HG03354 (cell line): ENCODE measurements around the gene TRIM41.
A peak's percentile ranks its signal among the peaks of the same experiment; 100 is the strongest.
"Not testable (repeated sequence)": the region's sequence is repeated elsewhere in the genome, so short reads cannot be mapped to it uniquely, and the experiment has no call there.

Experiments used
- ATAC-seq: cut with Tn5 transposase; IDR thresholded peaks from one replicate; pipeline ENCODE4 v1.9.1; 2021; ENCODE audit warnings: mild to moderate bottlenecking; ENCODE audit not compliant: unreplicated experiment, poor library complexity, severe bottlenecking

Gene TRIM41

GRCh38 chr5:181223058-181223728 lies at the start of gene TRIM41:
Gene TRIM41, plus strand, starts transcription at chr5:181223281. Its CDS starts 719 bp downstream, at chr5:181224000.
- peak; percentile 73 for ATAC-seq

- peak; percentile 53 for ATAC-seq
Observed at GRCh38 chr5:181173420-181174342, 49.4 kb upstream of the TRIM41 start.

- no peak for ATAC-seq
Observed at GRCh38 chr5:181176254-181176952, 46.7 kb upstream of the TRIM41 start.

GRCh38 chr5:181177559-181177958 lies 45.5 kb upstream of the TRIM41 start:
- ATAC-seq, result not testable (repeated sequence)

- peak; percentile 53 for ATAC-seq
Observed at GRCh38 chr5:181181650-181182565, 41.2 kb upstream of the TRIM41 start.

- no peak for ATAC-seq
Observed at GRCh38 chr5:181182651-181183050, 40.4 kb upstream of the TRIM41 start.

GRCh38 chr5:181184845-181185216 lies 38.2 kb upstream of the TRIM41 start:
- no peak for ATAC-seq

- ATAC-seq, result no peak
Observed at GRCh38 chr5:181185560-181185959, 37.5 kb upstream of the TRIM41 start.

GRCh38 chr5:181186022-181186421 lies 37.1 kb upstream of the TRIM41 start:
- no peak for ATAC-seq

GRCh38 chr5:181186986-181187499 lies 36.0 kb upstream of the TRIM41 start:
- no peak for ATAC-seq

- no peak for ATAC-seq
Observed at GRCh38 chr5:181187500-181188213, 35.4 kb upstream of the TRIM41 start.

- peak; percentile 10 for ATAC-seq
Observed at GRCh38 chr5:181188700-181189362, 34.2 kb upstream of the TRIM41 start.

GRCh38 chr5:181189363-181189961 lies 33.6 kb upstream of the TRIM41 start:
- no peak for ATAC-seq

GRCh38 chr5:181189962-181190710 lies 32.9 kb upstream of the TRIM41 start:
- no peak for ATAC-seq

GRCh38 chr5:181190711-181191525 lies 32.2 kb upstream of the TRIM41 start:
- ATAC-seq, result peak; percentile 10
